ENCODE results near the gene KLHDC10. TPM values are rescaled to one million over a fixed set of nuclear protein-coding genes. Genes with fewer than 3 reads are reported as not detected.

KLHDC10 gene
- total and polyA plus RNA-seq, 2 of the 13 experiments (the other 11 are each of a cell fraction or from before 2014, with no cell fraction given), result 11.9 to 21.6 TPM

DNA sequence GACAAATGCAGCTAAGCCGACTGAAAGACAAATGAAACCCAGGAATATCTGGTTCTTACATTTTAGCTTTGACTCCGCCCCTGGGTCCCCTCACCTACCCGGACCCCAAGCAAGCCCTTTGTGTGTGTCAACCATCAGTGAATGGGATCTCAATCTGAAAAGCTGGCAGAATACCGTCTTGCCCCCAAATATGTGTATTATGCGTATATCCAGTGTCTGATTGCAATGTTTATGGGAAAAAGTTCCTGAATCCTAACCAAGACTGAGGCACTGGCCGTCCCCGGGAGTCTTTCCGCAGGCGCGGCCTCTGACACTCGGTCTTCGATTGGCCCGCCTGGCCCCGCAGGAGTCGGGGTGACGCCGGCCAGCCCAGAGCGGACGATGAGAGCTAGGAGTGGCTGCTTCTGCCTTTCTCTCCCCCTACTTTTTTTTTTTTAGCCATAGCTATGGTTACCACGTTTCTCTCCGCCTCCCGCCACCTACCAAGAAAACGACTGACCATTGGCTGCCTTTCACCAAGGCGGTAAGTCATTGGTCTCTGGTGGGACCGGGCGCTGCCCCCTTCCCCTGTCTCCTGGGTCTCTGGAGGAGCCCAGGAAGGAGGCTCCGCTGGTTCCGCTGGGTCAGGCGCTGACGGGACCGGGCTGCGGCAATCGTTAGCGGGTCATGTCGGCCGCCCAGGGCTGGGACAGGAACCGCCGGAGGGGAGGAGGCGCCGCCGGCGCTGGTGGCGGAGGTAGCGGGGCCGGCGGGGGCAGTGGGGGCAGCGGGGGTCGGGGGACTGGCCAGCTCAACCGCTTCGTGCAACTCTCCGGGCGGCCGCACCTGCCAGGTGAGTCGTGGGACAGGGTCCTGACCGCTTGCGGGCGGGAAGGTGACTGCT is at the start of gene KLHDC10 (continued):
- TF ChIP-seq YY1 (IDR thresholded peaks at IDR 0.05; ENCODE audit: insufficient read depth, insufficient replicate concordance, low read depth, low read length) (peak; percentile 89), TCF7 (IDR thresholded peaks at IDR 0.05; ENCODE audit: low read depth) (no peak), NPAS2 (CRISPR knock-in tag; IDR thresholded peaks at IDR 0.05; ENCODE audit: borderline replicate concordance) (no peak), ZEB1 (IDR thresholded peaks at IDR 0.05; ENCODE audit: insufficient replicate concordance, low read depth) (peak; percentile 71), HNF4G (IDR thresholded peaks at IDR 0.05; ENCODE audit: borderline replicate concordance, low read depth, low read length) (no peak), HNF4G (CRISPR knock-in tag; IDR thresholded peaks at IDR 0.05; ENCODE audit: borderline replicate concordance, low read depth) (no peak), MED13 (CRISPR knock-in tag; IDR thresholded peaks at IDR 0.05) (no peak), U2AF1 (optimal IDR thresholded peaks at IDR 0.05; ENCODE audit: low read depth, low read length) (peak; percentile 46), ZNF572 (CRISPR knock-in tag; IDR thresholded peaks at IDR 0.05) (no peak), PHF20 (CRISPR knock-in tag; IDR thresholded peaks at IDR 0.05) (peak; percentile 86)
- TF ChIP-seq, protein P1, sequence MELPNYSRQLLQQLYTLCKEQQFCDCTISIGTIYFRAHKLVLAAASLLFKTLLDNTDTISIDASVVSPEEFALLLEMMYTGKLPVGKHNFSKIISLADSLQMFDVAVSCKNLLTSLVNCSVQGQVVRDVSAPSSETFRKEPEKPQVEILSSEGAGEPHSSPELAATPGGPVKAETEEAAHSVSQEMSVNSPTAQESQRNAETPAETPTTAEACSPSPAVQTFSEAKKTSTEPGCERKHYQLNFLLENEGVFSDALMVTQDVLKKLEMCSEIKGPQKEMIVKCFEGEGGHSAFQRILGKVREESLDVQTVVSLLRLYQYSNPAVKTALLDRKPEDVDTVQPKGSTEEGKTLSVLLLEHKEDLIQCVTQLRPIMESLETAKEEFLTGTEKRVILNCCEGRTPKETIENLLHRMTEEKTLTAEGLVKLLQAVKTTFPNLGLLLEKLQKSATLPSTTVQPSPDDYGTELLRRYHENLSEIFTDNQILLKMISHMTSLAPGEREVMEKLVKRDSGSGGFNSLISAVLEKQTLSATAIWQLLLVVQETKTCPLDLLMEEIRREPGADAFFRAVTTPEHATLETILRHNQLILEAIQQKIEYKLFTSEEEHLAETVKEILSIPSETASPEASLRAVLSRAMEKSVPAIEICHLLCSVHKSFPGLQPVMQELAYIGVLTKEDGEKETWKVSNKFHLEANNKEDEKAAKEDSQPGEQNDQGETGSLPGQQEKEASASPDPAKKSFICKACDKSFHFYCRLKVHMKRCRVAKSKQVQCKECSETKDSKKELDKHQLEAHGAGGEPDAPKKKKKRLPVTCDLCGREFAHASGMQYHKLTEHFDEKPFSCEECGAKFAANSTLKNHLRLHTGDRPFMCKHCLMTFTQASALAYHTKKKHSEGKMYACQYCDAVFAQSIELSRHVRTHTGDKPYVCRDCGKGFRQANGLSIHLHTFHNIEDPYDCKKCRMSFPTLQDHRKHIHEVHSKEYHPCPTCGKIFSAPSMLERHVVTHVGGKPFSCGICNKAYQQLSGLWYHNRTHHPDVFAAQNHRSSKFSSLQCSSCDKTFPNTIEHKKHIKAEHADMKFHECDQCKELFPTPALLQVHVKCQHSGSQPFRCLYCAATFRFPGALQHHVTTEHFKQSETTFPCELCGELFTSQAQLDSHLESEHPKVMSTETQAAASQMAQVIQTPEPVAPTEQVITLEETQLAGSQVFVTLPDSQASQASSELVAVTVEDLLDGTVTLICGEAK (IDR thresholded peaks at IDR 0.05), result no peak
- TF ChIP-seq, protein P1 (CRISPR knock-in tag; IDR thresholded peaks at IDR 0.05), result peak; percentile 84
- TF ChIP-seq, protein P2, sequence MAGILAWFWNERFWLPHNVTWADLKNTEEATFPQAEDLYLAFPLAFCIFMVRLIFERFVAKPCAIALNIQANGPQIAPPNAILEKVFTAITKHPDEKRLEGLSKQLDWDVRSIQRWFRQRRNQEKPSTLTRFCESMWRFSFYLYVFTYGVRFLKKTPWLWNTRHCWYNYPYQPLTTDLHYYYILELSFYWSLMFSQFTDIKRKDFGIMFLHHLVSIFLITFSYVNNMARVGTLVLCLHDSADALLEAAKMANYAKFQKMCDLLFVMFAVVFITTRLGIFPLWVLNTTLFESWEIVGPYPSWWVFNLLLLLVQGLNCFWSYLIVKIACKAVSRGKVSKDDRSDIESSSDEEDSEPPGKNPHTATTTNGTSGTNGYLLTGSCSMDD (CRISPR knock-in tag; IDR thresholded peaks at IDR 0.05), result no peak
- TF ChIP-seq, protein P3, sequence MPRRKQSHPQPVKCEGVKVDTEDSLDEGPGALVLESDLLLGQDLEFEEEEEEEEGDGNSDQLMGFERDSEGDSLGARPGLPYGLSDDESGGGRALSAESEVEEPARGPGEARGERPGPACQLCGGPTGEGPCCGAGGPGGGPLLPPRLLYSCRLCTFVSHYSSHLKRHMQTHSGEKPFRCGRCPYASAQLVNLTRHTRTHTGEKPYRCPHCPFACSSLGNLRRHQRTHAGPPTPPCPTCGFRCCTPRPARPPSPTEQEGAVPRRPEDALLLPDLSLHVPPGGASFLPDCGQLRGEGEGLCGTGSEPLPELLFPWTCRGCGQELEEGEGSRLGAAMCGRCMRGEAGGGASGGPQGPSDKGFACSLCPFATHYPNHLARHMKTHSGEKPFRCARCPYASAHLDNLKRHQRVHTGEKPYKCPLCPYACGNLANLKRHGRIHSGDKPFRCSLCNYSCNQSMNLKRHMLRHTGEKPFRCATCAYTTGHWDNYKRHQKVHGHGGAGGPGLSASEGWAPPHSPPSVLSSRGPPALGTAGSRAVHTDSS (CRISPR knock-in tag; conservative IDR thresholded peaks at IDR 0.05), result no peak
- TF ChIP-seq, protein P4, sequence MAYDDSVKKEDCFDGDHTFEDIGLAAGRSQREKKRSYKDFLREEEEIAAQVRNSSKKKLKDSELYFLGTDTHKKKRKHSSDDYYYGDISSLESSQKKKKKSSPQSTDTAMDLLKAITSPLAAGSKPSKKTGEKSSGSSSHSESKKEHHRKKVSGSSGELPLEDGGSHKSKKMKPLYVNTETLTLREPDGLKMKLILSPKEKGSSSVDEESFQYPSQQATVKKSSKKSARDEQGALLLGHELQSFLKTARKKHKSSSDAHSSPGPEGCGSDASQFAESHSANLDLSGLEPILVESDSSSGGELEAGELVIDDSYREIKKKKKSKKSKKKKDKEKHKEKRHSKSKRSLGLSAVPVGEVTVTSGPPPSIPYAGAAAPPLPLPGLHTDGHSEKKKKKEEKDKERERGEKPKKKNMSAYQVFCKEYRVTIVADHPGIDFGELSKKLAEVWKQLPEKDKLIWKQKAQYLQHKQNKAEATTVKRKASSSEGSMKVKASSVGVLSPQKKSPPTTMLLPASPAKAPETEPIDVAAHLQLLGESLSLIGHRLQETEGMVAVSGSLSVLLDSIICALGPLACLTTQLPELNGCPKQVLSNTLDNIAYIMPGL (CRISPR knock-in tag; IDR thresholded peaks at IDR 0.05; ENCODE audit: borderline replicate concordance in 1 of 2, low read depth in 1 of 2), result peak; percentile 77 to 80; a peak in 3 of 4 replicates
